ENCODE data around the gene GNA12.

GNA12 gene

GRCh38 chr7:2800931-2801688, 43.0 kb downstream of the GNA12 start:
- no peak for DNase-seq

GRCh38 chr7:2800220-2800930, 43.7 kb downstream of the GNA12 start:
- DNase-seq, result no peak

GRCh38 chr7:2799253-2799652, 44.9 kb downstream of the GNA12 start:
- no peak for DNase-seq

- no peak for DNase-seq
Measured at GRCh38 chr7:2798669-2799068, 45.4 kb downstream of the GNA12 start.

GRCh38 chr7:2796358-2797352, 47.5 kb downstream of the GNA12 start:
- DNase-seq, result no peak

GRCh38 chr7:2795906-2796305, 48.2 kb downstream of the GNA12 start:
- no peak for DNase-seq

GRCh38 chr7:2794836-2795636, 49.1 kb downstream of the GNA12 start:
- DNase-seq, result no peak

- peak in 1 of 2 donors; percentile 37 for DNase-seq
Measured at GRCh38 chr7:2792856-2793487, 51.1 kb downstream of the GNA12 start.

- no peak for DNase-seq
Measured at GRCh38 chr7:2792235-2792634, 51.9 kb downstream of the GNA12 start.

- DNase-seq, result no peak
Measured at GRCh38 chr7:2791390-2791789, 52.7 kb downstream of the GNA12 start.

GRCh38 chr7:2787251-2787951, 56.7 kb downstream of the GNA12 start:
- DNase-seq, result no peak

- DNase-seq, result no peak
Measured at GRCh38 chr7:2786607-2787116, 57.4 kb downstream of the GNA12 start.

GRCh38 chr7:2785071-2785500, 59.0 kb downstream of the GNA12 start:
- DNase-seq, result no peak

- DNase-seq, result no peak
Measured at GRCh38 chr7:2782565-2782964, 61.5 kb downstream of the GNA12 start.

GRCh38 chr7:2782121-2782520, 62.0 kb downstream of the GNA12 start:
- no peak for DNase-seq

- DNase-seq, result no peak
Measured at GRCh38 chr7:2781636-2782035, 62.5 kb downstream of the GNA12 start.

GRCh38 chr7:2779051-2779450, 65.1 kb downstream of the GNA12 start:
- no peak for DNase-seq

GRCh38 chr7:2777898-2778535, 66.1 kb downstream of the GNA12 start:
- no peak for DNase-seq

- no peak for DNase-seq
Measured at GRCh38 chr7:2776401-2776800, 67.7 kb downstream of the GNA12 start.

GRCh38 chr7:2775785-2776184, 68.3 kb downstream of the GNA12 start:
- DNase-seq, result no peak
